HCT116 (cell line): ENCODE data around the gene SGCA.

ENCODE experiments used
- FOSL1 ChIP-seq: IDR thresholded peaks from 2 replicates; pipeline ENCODE4 v1.6.1; 2012; ENCODE audit warnings: low read depth
- TF ChIP-seq, protein P1 (sequence below): IDR thresholded peaks from 2 replicates; pipeline ENCODE4 v1.6.1; 2012

DNA sequence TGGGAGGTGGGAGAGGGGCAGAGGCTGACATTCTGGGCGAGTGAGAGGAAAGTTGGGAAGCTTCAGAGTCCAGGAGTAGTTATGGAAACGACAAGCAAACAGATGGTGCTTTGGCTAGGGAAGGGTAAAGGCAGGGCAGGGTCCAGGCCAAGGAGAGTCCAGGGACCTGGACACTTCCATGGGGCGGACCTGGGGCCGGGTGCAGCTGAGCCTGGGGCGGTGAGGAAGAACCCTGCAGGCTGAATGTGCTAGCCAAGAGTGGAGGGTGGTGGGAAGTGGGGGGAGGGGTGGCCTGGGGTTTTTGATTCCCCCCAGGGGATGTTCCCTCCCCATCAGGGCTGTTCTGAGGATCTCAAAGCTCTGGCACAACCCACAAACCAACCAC lies 18.0 kb upstream of the SGCA start:
- TF ChIP-seq FOSL1, result no peak
- TF ChIP-seq, protein P1, sequence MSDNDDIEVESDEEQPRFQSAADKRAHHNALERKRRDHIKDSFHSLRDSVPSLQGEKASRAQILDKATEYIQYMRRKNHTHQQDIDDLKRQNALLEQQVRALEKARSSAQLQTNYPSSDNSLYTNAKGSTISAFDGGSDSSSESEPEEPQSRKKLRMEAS, result no peak
